Cardiac fibroblast (primary cell): ENCODE results near the gene CD86.

ENCODE experiments used
- DNase-seq, 2 donors: peaks; one replicate each; pipeline versions ENCODE4 v3.0.0 to v3.0.0-alpha.2; 2010; ENCODE audit warnings: low read depth in 2 of 2
- H3K4me3 ChIP-seq, 2 donors: replicated peaks in 1 of 2; 1 replicate in 1 of 2; 2 replicates in 1 of 2; pipeline ENCODE4 v1.5.1; 2011; ENCODE audit warnings: low read depth in 2 of 2, low read length in 2 of 2, mild to moderate bottlenecking in 2 of 2, moderate library complexity in 1 of 2
- TF ChIP-seq, protein P1 (sequence below): IDR thresholded peaks from one replicate; pipeline ENCODE4 v1.5.1; 2011; ENCODE audit warnings: low read depth, mild to moderate bottlenecking, low read length, inconsistent platforms

CD86 gene

DNA sequence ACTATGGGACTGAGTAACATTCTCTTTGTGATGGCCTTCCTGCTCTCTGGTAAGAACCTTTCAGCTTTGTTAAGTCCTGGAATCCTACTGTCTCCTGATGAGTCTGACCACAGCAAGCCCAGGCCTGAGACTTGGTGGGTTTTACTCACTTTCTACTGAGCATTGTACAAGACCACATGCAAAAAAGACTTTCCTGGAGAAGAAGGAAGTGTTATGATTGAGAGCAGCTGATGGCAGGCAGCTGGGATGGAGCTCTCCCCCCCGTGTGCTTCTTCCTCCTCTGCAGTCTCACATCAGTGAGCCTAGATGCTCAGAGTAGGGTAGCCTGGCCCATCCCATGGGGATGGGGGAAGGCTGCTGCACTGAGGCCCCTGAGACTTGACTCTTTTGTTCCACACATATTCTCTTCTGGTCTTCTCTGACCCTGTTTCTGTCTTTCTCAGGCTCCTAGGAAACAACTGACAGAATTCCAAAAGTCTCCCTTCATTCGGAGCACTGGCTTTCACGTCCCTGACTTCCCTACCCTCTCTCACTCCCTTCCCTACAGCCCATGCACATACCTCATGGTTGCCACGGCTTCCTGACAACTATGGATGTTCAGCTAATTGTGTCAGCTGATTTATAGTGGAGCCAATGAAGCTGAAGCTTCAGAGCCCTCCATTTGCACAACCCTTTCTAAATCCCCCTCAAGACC lies 36.6 kb downstream of the CD86 start:
- TF ChIP-seq, protein P1, sequence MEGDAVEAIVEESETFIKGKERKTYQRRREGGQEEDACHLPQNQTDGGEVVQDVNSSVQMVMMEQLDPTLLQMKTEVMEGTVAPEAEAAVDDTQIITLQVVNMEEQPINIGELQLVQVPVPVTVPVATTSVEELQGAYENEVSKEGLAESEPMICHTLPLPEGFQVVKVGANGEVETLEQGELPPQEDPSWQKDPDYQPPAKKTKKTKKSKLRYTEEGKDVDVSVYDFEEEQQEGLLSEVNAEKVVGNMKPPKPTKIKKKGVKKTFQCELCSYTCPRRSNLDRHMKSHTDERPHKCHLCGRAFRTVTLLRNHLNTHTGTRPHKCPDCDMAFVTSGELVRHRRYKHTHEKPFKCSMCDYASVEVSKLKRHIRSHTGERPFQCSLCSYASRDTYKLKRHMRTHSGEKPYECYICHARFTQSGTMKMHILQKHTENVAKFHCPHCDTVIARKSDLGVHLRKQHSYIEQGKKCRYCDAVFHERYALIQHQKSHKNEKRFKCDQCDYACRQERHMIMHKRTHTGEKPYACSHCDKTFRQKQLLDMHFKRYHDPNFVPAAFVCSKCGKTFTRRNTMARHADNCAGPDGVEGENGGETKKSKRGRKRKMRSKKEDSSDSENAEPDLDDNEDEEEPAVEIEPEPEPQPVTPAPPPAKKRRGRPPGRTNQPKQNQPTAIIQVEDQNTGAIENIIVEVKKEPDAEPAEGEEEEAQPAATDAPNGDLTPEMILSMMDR: no peak
- DNase-seq: no peak
- H3K4me3 ChIP-seq: no peak overlapping the region

DNA sequence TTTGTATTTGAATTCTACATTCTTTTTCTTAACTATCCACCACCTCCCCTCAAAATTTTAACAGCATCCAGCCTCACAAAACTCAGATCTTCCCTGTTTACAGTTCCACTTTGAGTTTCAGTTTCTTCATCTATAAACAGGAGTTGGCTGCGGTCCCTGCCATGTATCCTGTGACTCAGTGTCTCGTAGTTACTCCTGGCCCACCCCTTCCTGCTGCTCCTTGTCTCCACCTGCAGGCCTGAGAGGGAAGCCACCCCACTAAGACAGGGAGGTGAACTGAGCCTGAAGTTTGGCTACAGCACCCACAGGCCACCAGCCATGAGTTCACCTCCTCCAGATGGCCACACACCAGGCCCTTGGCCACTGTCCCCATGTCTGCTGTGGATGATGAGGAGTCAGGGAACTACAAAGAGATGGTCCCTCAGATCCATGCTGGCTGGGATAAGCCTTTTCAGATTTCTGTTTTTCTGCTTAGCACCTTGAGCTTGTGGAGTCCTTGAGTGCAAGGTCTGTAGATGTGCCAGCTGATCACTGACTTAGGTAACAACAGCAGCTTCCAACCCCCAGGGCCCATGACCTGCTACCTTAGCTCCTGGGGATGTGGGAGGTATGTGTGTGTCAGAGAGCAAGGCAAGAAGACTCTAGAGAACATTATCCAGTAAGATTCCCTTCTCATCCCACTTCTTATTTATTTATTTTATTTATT lies 37.5 kb downstream of the CD86 start:
- H3K4me3 ChIP-seq: no peak overlapping the region
- TF ChIP-seq, protein P1: peak; percentile 60
- DNase-seq: peak; percentile 29 to 59

DNA sequence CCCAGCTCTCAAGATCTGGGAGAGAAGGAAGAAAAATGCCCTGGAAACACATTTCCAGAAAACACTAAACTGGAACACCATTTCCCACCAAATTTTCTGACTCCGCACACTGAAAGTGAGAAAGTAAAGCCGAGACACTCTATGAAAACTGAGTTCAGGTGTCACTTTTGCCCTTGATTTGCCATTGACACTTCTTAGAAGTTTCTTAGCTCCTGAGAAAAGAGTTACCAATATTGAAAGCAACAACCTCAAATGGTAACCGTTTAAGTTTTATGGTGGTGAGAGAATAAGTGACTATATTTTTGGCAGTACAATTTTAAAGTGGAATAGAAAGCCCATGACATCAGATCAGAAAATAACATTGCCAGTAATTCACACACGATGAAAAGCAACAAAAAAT lies 39.0 kb downstream of the CD86 start:
- no peak for DNase-seq
- TF ChIP-seq, protein P1: no peak
- H3K4me3 ChIP-seq: no peak overlapping the region

DNA sequence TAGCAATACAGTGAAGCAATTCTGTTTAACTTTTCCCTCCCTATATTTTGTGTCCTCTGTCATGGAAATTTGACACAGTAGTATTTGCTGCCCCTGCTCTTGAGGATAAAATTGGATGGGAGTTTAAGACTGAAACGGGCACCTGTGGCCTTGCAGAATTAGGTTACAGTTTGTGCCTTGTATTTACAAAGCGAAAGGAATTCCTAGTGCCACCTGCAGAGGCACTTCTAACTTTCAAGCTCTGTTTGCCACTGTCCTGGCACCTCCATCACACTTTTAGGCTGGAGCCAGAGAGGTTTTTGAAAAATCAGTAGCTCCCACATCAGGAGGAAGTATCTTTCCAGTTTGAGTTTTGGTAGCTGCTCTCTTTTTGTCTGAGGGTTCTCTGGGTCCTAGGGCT lies 39.5 kb downstream of the CD86 start:
- no peak overlapping the region for H3K4me3 ChIP-seq
- no peak for DNase-seq
- TF ChIP-seq, protein P1: no peak

DNA sequence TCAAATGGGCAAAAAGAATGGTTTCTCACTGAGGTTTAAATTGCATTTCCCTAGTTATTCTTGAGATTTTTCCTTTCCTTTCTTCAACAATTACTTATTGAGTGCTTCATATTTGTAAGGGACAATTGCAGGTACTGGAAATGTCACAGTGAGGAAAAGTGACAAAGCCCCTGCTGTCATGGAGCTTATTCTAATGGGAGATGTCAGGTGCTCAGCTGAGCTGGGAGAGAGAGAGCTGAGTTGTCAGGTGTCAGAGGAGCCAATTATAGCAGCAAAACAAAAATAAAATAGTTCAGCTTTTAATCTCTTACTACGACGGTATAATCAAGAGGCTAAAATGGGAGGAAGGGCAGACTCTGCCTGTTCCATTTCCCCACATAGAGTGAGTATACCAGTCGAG lies 42.0 kb downstream of the CD86 start:
- DNase-seq: no peak
- no peak overlapping the region for H3K4me3 ChIP-seq
- TF ChIP-seq, protein P1: no peak

DNA sequence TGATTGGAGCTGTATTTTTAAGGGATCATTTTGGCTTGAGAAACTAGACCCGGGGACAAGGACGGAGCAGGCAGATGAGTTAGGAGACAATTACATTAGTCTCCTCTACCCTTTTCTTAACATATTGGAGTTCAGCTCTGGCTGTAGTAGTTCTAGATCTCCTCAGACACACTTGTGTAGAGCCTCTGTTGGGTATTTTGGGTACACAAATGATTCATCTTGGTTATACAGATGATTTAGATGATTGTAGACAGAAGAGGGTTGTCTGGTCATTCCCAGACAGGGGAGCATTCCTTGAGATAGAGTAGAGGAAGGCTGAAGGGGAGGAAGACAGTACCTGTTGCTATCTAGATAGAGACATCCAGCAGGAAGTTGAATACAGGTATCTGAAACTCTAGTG lies 43.4 kb downstream of the CD86 start:
- no peak overlapping the region for H3K4me3 ChIP-seq
- TF ChIP-seq, protein P1: no peak
- DNase-seq: no peak

DNA sequence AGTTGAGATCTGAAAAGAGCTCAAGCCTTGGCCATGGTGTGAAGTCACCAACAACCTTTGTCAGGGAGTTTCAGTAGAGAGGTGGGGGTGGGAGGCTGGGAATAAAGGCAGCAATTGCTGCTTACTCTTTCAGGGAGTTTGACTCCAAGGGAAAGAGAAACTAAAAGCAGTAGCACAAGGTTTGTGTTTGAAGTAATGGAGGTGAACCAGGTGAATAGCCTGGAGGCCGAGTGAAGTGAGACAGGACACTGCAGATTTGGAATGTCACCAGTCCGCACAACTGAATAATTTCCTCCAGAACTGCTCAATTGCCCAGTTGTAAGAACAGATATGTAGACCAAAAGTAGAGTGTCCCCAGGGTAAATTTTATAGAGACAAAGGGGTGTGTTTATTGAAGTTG lies 44.1 kb downstream of the CD86 start:
- no peak overlapping the region for H3K4me3 ChIP-seq
- no peak for DNase-seq
- TF ChIP-seq, protein P1: no peak
